Mesendoderm (in vitro differentiated cells): Measurements from ENCODE around the gene PLCB4.

Experiments
- DNase-seq: peaks from one replicate; pipeline ENCODE4 v3.0.0; 2013
- H2AK5ac ChIP-seq: 2 replicates; pipeline ENCODE4 v1.6.1; 2013; ENCODE audit warnings: low read length, inconsistent platforms
- H2BK120ac ChIP-seq: 2 replicates; pipeline ENCODE4 v1.6.1; 2013; ENCODE audit warnings: low read depth, mild to moderate bottlenecking, low read length, moderate library complexity, mixed read lengths
- H2BK15ac ChIP-seq: replicated peaks from 2 replicates; pipeline ENCODE4 v1.6.1; 2013; ENCODE audit warnings: low read depth, mild to moderate bottlenecking, moderate library complexity
- H2BK5ac ChIP-seq: 2 replicates; pipeline ENCODE4 v1.6.1; 2013; ENCODE audit warnings: low read length, inconsistent platforms
- H3K18ac ChIP-seq: 2 replicates; pipeline ENCODE4 v1.6.1; 2013; ENCODE audit warnings: mild to moderate bottlenecking, low read length, mixed read lengths
- H3K23ac ChIP-seq: one replicate; pipeline ENCODE4 v1.6.1; 2013; ENCODE audit warnings: low read length
- H3K27ac ChIP-seq: 2 replicates; pipeline ENCODE4 v1.5.1; 2013; ENCODE audit warnings: low read depth, mild to moderate bottlenecking, inconsistent platforms, low read length, moderate library complexity
- H3K27me3 ChIP-seq: 2 replicates; pipeline ENCODE4 v1.6.1; 2013; ENCODE audit warnings: low read length, control low read depth, mild to moderate bottlenecking, inconsistent platforms; ENCODE audit not compliant: insufficient read depth, poor library complexity
- H3K36me3 ChIP-seq: 2 replicates; pipeline ENCODE4 v1.6.1; 2013; ENCODE audit warnings: low read length, inconsistent platforms; ENCODE audit not compliant: control insufficient read depth, insufficient read depth
- H3K4ac ChIP-seq: one replicate; pipeline ENCODE4 v1.6.1; 2013; ENCODE audit warnings: low read depth, mild to moderate bottlenecking, low read length, moderate library complexity
- H3K4me1 ChIP-seq: 2 replicates; pipeline ENCODE4 v1.6.1; 2013; ENCODE audit warnings: low read depth, low read length, inconsistent platforms; ENCODE audit not compliant: control insufficient read depth
- H3K4me2 ChIP-seq: 2 replicates; pipeline ENCODE4 v1.6.1; 2013; ENCODE audit warnings: low read length
- H3K4me3 ChIP-seq: 2 replicates; pipeline ENCODE4 v1.5.1; 2013; ENCODE audit warnings: mild to moderate bottlenecking, low read length
- H3K56ac ChIP-seq: one replicate; pipeline ENCODE4 v1.6.1; 2013; ENCODE audit warnings: low read length
- H3K79me1 ChIP-seq: 2 replicates; pipeline ENCODE4 v1.6.1; 2013; ENCODE audit warnings: low read length, inconsistent platforms
- H3K79me2 ChIP-seq: 2 replicates; pipeline ENCODE4 v1.6.1; 2013; ENCODE audit warnings: mild to moderate bottlenecking, low read length; ENCODE audit not compliant: control insufficient read depth, insufficient read depth
- H3K9ac ChIP-seq: 2 replicates; pipeline ENCODE4 v1.6.1; 2013; ENCODE audit warnings: low read length, inconsistent platforms
- H4K5ac ChIP-seq: one replicate; pipeline ENCODE4 v1.6.1; 2013; ENCODE audit warnings: low read length
- H4K8ac ChIP-seq: one replicate; pipeline ENCODE4 v1.6.1; 2013; ENCODE audit warnings: low read depth, mild to moderate bottlenecking, control low read depth, low read length, moderate library complexity
- WGBS: extraction: QIAGEN DNeasy Blood & Tissue Kit; methylation state at CpG from one replicate; pipeline ENCODE4 v1.1.7; 2013; ENCODE audit warnings: low lambda C conversion rate, missing lambda C conversion rate; ENCODE audit not compliant: insufficient coverage; ENCODE audit errors: extremely low coverage; 5-methylcytosine and 5-hydroxymethylcytosine counted together

PLCB4 gene

DNA sequence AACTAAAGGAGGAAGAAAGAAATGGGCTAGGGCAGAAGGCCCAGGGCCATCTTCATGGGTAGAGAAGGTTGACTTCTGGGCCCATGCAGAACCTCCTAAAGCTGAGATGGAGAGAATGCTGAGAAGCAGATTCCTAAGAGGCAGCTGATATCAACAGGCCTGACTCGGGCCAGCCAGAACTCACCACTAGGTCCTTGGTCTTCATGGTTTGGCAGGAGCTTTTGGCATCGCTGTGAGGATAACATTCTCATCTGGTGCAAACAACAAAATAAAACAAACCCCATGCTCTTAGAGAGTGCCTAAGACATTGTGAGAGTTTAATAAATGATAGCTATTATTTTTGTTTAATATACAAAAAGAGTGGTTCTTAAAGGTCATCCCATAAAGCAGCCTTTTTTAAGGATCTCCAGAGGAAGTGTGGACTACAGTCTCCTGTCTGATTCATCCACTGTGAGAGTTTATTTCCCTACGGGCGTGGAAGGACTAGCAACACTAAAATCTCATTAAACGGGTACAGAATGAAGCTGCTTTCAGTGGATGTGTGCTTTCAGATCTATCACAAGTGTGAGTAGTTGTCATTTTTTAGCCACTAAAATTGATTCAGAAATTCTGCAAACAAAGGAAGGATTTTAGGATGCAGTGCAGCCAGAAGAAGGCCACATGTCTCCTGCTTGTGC lies 160.0 kb downstream of the PLCB4 start:
- Histone ChIP-seq H3K4me3 (no peak overlapping the region), H2BK5ac (no peak overlapping the region), H3K23ac (no peak overlapping the region), H3K56ac (no peak overlapping the region), H3K4ac (no peak overlapping the region), H3K79me1 (no peaks in the 10 kb centered on the region), H2BK120ac (no peak overlapping the region), H3K27me3 (no peaks in the 10 kb centered on the region), H3K9ac (no peak overlapping the region), H4K5ac (no peak overlapping the region), H2BK15ac (no peak overlapping the region), H3K27ac (no peak overlapping the region), H3K4me2 (no peak overlapping the region), H3K4me1 (no peaks in the 10 kb centered on the region), H3K79me2 (no peaks in the 10 kb centered on the region), H2AK5ac (no peak overlapping the region), H4K8ac (no peak overlapping the region), H3K36me3 (no peaks in the 10 kb centered on the region), H3K18ac (no peak overlapping the region)
- no CpG with 5 or more reads among the region's 5 CpGs for WGBS
- no peak for DNase-seq

DNA sequence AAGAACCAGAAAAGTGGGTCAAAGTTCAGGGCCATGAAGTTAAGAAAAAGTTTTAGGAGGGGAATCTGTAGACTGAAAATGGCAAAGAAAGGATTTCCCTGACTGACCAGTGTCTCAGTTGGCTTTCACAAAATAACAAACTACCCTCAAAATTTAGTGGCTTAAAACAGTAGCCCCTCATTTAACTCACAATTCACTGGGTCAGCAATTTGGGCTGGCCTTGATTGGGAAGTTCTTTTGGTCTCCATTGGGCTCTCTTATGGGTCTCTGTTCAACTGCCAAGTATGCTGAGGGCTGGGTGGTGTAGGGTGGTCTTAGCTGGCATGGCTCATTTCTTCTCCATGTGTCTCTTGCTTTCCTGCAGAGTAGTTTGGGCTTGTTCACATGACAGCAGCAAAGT lies 161.5 kb downstream of the PLCB4 start:
- no peaks in the 10 kb centered on the region for H3K36me3 ChIP-seq
- no peak overlapping the region for H4K5ac ChIP-seq
- H4K8ac ChIP-seq = no peak overlapping the region
- no peak overlapping the region for H2AK5ac ChIP-seq
- no peak overlapping the region for H3K23ac ChIP-seq
- no peak overlapping the region for H3K56ac ChIP-seq
- H3K4me3 ChIP-seq = no peak overlapping the region
- H3K4ac ChIP-seq = no peak overlapping the region
- no peak overlapping the region for H2BK5ac ChIP-seq
- no peaks in the 10 kb centered on the region for H3K79me2 ChIP-seq
- no peak overlapping the region for H3K4me2 ChIP-seq
- no peak overlapping the region for H2BK15ac ChIP-seq
- no peaks in the 10 kb centered on the region for H3K4me1 ChIP-seq
- H3K9ac ChIP-seq = no peak overlapping the region
- no peak overlapping the region for H3K27ac ChIP-seq
- no peak overlapping the region for H3K18ac ChIP-seq
- H2BK120ac ChIP-seq = no peak overlapping the region
- no peaks in the 10 kb centered on the region for H3K79me1 ChIP-seq
- H3K27me3 ChIP-seq = no peaks in the 10 kb centered on the region
- no peak for DNase-seq

DNA sequence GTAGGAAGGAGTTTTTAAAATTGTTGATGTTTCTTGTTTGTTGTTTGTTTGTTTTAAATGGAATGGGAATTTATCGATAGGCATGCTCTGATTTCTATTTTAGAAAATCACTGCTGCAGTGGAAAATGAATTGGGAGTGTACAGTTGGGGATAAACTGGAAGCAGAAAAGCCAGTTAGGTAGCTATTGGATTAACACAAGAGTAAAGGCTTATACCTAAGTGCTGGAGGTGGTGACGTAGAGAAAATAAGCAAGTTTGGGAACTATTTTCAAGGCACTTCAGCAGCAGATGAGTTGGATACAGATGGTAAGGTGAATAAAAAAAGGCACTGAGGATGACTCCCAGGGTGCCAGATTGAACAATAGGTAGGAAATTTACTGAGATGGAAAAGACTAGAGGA lies 164.9 kb downstream of the PLCB4 start:
- H4K5ac ChIP-seq = no peak overlapping the region
- no peak overlapping the region for H3K56ac ChIP-seq
- H3K36me3 ChIP-seq = no peaks in the 10 kb centered on the region
- no peak overlapping the region for H3K27ac ChIP-seq
- H3K4me1 ChIP-seq = no peaks in the 10 kb centered on the region
- WGBS = 100% methylated on average over 1 of the region's 2 CpGs
- H3K23ac ChIP-seq = no peak overlapping the region
- H3K79me2 ChIP-seq = no peaks in the 10 kb centered on the region
- no peak overlapping the region for H2BK15ac ChIP-seq
- H3K9ac ChIP-seq = no peak overlapping the region
- H3K27me3 ChIP-seq = no peaks in the 10 kb centered on the region
- H3K18ac ChIP-seq = no peak overlapping the region
- no peaks in the 10 kb centered on the region for H3K79me1 ChIP-seq
- DNase-seq = no peak
- H2BK5ac ChIP-seq = no peak overlapping the region
- no peak overlapping the region for H2AK5ac ChIP-seq
- H2BK120ac ChIP-seq = no peak overlapping the region
- no peak overlapping the region for H3K4me3 ChIP-seq
- no peak overlapping the region for H4K8ac ChIP-seq
- H3K4me2 ChIP-seq = no peak overlapping the region
- H3K4ac ChIP-seq = no peak overlapping the region

DNA sequence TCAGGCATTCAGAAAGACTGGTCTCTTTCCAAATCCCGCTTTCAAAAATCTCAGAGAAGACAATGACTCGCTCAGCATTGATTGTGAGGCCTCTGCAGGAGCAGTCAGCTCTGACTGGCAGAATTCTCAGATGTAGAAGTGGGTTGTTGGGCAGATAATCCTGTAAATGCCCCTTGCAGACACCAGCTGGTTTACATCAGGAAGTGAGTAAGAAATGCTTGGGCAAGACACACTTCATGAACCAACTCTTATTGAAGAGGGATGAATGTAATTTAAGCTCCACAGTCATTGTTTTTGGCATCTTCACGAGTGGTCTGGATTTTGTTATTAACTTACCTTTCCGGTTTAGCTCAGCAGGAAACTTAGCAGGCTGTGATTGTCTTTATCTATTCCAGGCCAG lies 166.6 kb downstream of the PLCB4 start:
- no peak overlapping the region for H3K4me3 ChIP-seq
- H3K36me3 ChIP-seq = no peaks in the 10 kb centered on the region
- no peak overlapping the region for H3K4me2 ChIP-seq
- no peak overlapping the region for H3K18ac ChIP-seq
- H4K5ac ChIP-seq = no peak overlapping the region
- no peaks in the 10 kb centered on the region for H3K27me3 ChIP-seq
- no peak overlapping the region for H3K23ac ChIP-seq
- H3K79me2 ChIP-seq = no peaks in the 10 kb centered on the region
- H2AK5ac ChIP-seq = no peak overlapping the region
- WGBS = no CpG with 5 or more reads among the region's 4 CpGs
- H3K9ac ChIP-seq = no peak overlapping the region
- H2BK15ac ChIP-seq = no peak overlapping the region
- no peak overlapping the region for H2BK5ac ChIP-seq
- H3K4ac ChIP-seq = no peak overlapping the region
- no peak for DNase-seq
- no peak overlapping the region for H3K27ac ChIP-seq
- no peak overlapping the region for H3K56ac ChIP-seq
- no peak overlapping the region for H2BK120ac ChIP-seq
- no peak overlapping the region for H4K8ac ChIP-seq
- H3K4me1 ChIP-seq = no peaks in the 10 kb centered on the region
- H3K79me1 ChIP-seq = no peaks in the 10 kb centered on the region

DNA sequence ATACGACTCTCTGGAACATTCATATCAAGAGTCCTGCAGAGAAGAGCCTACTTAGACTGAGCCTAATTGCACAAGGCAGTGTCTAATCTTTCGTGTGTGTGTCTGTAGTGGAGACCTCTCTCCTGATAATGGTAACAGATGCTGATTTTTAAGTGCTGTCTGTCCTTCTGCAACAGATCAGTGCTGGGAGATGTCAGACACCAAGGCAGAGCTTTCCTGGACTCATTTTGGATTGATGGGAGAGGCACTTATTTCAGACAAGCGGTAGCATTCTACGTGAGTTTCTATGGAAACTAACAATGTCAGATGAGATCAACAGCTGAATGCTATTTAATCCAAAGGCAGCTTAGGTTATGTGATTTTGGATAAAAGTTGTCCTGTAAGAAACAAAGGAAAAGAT lies 167.6 kb downstream of the PLCB4 start:
- H3K23ac ChIP-seq = no peak overlapping the region
- no peak overlapping the region for H2BK15ac ChIP-seq
- H3K36me3 ChIP-seq = no peaks in the 10 kb centered on the region
- no peaks in the 10 kb centered on the region for H3K79me1 ChIP-seq
- H3K4me3 ChIP-seq = no peak overlapping the region
- DNase-seq = no peak
- H2BK120ac ChIP-seq = no peak overlapping the region
- H4K5ac ChIP-seq = no peak overlapping the region
- no peak overlapping the region for H3K9ac ChIP-seq
- no peak overlapping the region for H3K27ac ChIP-seq
- H3K56ac ChIP-seq = no peak overlapping the region
- no peaks in the 10 kb centered on the region for H3K27me3 ChIP-seq
- H3K79me2 ChIP-seq = no peaks in the 10 kb centered on the region
- no CpG with 5 or more reads among the region's 4 CpGs for WGBS
- H3K18ac ChIP-seq = no peak overlapping the region
- H3K4me2 ChIP-seq = no peak overlapping the region
- H4K8ac ChIP-seq = no peak overlapping the region
- no peaks in the 10 kb centered on the region for H3K4me1 ChIP-seq
- H2BK5ac ChIP-seq = no peak overlapping the region
- H2AK5ac ChIP-seq = no peak overlapping the region
- H3K4ac ChIP-seq = no peak overlapping the region

DNA sequence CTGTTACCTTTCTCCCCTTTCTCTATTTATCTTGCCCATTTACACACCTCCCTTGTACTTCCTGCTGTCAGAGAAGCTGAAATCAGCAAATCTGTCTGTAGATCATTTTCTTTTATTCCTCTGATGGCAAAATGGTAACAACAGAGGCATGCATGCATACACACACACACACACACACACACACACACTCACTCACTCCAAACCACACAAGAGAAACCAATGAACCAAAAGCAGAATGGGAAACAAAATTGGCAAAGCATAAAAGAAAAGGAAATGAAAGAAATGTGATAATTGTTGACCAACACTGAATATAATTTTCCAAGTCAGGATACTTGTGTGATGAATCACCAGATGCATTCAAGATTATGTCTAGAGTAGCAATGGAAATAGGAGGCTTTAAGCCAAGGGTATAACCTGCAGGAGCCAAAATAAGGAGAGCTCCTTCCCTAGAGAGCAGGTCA lies 172.4 kb downstream of the PLCB4 start:
- Histone ChIP-seq H3K27ac (no peak overlapping the region), H2BK120ac (no peak overlapping the region), H3K36me3 (no peaks in the 10 kb centered on the region), H3K4me3 (no peak overlapping the region), H3K27me3 (no peaks in the 10 kb centered on the region), H3K4ac (no peak overlapping the region), H3K4me1 (no peaks in the 10 kb centered on the region), H3K79me1 (peaks cover 1% of the 10 kb centered on the region), H4K8ac (no peak overlapping the region), H3K4me2 (no peak overlapping the region), H2BK5ac (no peak overlapping the region), H3K23ac (no peak overlapping the region), H4K5ac (no peak overlapping the region), H3K79me2 (no peaks in the 10 kb centered on the region), H3K18ac (no peak overlapping the region), H2AK5ac (no peak overlapping the region), H3K9ac (no peak overlapping the region), H2BK15ac (no peak overlapping the region), H3K56ac (no peak overlapping the region)
- DNase-seq = no peak
